ENCODE results near the gene PCSK6. TPM values are rescaled to one million over a fixed set of nuclear protein-coding genes. Genes with fewer than 3 reads are reported as not detected.
"Not testable (repeated sequence)": the region's sequence is repeated elsewhere in the genome, so short reads cannot be mapped to it uniquely, and the experiment has no call there.

The PCSK6 gene
- total RNA-seq, 1 experiment from 2014 or later, result 2.9 TPM

DNA sequence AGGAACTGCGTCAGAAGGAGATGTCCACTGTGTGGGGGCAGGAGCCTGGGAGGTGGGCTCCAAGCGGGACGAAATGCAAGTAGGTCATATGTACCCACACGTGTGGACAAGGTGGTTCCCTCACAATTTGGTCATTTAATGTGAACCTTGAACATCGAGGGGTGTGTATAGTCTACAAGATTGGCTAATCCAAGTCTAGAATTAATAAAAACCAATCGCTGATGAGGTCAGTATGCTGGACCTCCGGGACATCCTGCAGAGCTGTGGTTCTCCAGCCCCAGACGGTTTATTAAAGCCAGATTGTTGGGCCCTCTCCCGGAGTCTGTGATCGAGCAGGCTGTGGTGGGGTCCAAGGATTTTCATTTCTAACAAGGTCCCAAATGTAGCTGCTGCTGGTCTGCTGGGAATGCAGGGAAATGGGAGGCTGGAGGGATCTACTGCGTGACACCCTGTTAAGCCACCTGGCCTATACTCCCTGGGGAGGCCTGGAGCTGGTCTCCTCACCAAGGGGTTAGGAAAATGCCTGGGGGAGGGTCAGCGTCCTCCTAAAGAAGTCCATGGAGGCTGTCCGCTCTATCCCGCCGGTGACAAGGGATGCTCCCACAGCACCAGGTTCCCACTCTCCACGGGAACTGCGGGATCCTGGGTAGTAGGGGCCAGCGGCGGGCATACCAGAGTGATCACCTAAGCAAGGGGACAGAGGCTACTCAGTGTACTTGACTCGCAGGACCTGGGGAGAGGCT is 25.1 kb downstream of the PCSK6 start (continued):
- TF ChIP-seq CBFB (CRISPR knock-in tag; IDR thresholded peaks at IDR 0.05; ENCODE audit: low read depth) (no peak), SOX15 (CRISPR knock-in tag; IDR thresholded peaks at IDR 0.05) (no peak)
- TF ChIP-seq, protein P1, sequence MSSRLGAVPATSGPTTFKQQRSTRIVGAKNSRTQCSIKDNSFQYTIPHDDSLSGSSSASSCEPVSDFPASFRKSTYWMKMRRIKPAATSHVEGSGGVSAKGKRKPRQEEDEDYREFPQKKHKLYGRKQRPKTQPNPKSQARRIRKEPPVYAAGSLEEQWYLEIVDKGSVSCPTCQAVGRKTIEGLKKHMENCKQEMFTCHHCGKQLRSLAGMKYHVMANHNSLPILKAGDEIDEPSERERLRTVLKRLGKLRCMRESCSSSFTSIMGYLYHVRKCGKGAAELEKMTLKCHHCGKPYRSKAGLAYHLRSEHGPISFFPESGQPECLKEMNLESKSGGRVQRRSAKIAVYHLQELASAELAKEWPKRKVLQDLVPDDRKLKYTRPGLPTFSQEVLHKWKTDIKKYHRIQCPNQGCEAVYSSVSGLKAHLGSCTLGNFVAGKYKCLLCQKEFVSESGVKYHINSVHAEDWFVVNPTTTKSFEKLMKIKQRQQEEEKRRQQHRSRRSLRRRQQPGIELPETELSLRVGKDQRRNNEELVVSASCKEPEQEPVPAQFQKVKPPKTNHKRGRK (CRISPR knock-in tag; IDR thresholded peaks at IDR 0.05; ENCODE audit: borderline replicate concordance), result no peak

DNA sequence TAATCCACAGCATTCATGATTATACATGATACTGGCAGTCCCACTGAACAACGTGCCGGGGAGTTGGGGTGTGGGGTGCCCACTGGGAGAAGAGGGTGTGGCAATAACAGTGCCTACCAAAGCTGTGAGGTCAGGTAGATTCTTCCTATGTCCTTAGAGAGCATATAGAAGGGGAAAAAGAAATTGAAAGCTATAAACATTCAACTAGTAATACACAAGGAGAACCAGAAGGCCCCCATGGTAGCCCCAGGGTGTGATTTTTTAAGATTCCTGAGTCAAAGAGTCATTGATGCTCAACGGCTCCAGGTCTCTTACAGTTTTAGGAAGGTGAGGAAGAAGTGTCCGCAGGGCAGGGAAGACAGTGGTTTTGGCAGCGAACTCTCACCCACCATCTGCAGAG is 25.8 kb downstream of the PCSK6 start:
- not testable (repeated sequence) for H3K4me1 Mint-ChIP-seq

GRCh38 chr15:101463270-101463669 is 26.2 kb downstream of the PCSK6 start:
- H3K27ac Mint-ChIP-seq, result no peak overlapping the region
- H3K9me3 Mint-ChIP-seq, result peaks cover 13% of the 10 kb centered on the region
- no peaks in the 10 kb centered on the region for H3K27me3 Mint-ChIP-seq (ENCODE audit: low read depth)
- no peak overlapping the region for H3K4me3 Mint-ChIP-seq
- ATAC-seq (peak; percentile 61), DNase-seq (ENCODE audit: low spot score) (no peak)
- H3K36me3 Mint-ChIP-seq, result no peaks in the 10 kb centered on the region
- POLR2A ChIA-PET, result no interaction called here
- TF ChIP-seq ZNF121 (CRISPR knock-in tag; IDR thresholded peaks at IDR 0.05) (no peak), NR3C1 (CRISPR knock-in tag; conservative IDR thresholded peaks at IDR 0.05; ENCODE audit: low read depth) (no peak), TCF7 (CRISPR knock-in tag; IDR thresholded peaks at IDR 0.05; ENCODE audit: low read depth) (no peak), CBFB (CRISPR knock-in tag; IDR thresholded peaks at IDR 0.05; ENCODE audit: low read depth) (no peak)
- TF ChIP-seq, protein P2, sequence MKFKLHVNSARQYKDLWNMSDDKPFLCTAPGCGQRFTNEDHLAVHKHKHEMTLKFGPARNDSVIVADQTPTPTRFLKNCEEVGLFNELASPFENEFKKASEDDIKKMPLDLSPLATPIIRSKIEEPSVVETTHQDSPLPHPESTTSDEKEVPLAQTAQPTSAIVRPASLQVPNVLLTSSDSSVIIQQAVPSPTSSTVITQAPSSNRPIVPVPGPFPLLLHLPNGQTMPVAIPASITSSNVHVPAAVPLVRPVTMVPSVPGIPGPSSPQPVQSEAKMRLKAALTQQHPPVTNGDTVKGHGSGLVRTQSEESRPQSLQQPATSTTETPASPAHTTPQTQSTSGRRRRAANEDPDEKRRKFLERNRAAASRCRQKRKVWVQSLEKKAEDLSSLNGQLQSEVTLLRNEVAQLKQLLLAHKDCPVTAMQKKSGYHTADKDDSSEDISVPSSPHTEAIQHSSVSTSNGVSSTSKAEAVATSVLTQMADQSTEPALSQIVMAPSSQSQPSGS (CRISPR knock-in tag; IDR thresholded peaks at IDR 0.05; ENCODE audit: borderline replicate concordance, low read depth), result no peak
- TF ChIP-seq, protein P3, sequence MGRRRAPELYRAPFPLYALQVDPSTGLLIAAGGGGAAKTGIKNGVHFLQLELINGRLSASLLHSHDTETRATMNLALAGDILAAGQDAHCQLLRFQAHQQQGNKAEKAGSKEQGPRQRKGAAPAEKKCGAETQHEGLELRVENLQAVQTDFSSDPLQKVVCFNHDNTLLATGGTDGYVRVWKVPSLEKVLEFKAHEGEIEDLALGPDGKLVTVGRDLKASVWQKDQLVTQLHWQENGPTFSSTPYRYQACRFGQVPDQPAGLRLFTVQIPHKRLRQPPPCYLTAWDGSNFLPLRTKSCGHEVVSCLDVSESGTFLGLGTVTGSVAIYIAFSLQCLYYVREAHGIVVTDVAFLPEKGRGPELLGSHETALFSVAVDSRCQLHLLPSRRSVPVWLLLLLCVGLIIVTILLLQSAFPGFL (CRISPR knock-in tag; IDR thresholded peaks at IDR 0.05; ENCODE audit: borderline replicate concordance), result no peak
- TF ChIP-seq, protein P4, sequence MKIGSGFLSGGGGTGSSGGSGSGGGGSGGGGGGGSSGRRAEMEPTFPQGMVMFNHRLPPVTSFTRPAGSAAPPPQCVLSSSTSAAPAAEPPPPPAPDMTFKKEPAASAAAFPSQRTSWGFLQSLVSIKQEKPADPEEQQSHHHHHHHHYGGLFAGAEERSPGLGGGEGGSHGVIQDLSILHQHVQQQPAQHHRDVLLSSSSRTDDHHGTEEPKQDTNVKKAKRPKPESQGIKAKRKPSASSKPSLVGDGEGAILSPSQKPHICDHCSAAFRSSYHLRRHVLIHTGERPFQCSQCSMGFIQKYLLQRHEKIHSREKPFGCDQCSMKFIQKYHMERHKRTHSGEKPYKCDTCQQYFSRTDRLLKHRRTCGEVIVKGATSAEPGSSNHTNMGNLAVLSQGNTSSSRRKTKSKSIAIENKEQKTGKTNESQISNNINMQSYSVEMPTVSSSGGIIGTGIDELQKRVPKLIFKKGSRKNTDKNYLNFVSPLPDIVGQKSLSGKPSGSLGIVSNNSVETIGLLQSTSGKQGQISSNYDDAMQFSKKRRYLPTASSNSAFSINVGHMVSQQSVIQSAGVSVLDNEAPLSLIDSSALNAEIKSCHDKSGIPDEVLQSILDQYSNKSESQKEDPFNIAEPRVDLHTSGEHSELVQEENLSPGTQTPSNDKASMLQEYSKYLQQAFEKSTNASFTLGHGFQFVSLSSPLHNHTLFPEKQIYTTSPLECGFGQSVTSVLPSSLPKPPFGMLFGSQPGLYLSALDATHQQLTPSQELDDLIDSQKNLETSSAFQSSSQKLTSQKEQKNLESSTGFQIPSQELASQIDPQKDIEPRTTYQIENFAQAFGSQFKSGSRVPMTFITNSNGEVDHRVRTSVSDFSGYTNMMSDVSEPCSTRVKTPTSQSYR (CRISPR knock-in tag; IDR thresholded peaks at IDR 0.05), result no peak
- peaks cover 8% of the 10 kb centered on the region for H3K4me1 Mint-ChIP-seq
- CTCF ChIA-PET, result interaction anchor here (1.1 kb wide), 1 partner anchor 174 kb away, joined by 3 read pairs; no protein-coding TSS in a partner anchor

More for the DNA sequence above, 25.8 kb downstream of the PCSK6 start:
- H3K27ac Mint-ChIP-seq; POLR2A ChIA-PET; H3K36me3 Mint-ChIP-seq; DNase-seq (ENCODE audit: low spot score); H3K27me3 Mint-ChIP-seq (ENCODE audit: low read depth); ATAC-seq; H3K4me3 Mint-ChIP-seq: not testable (repeated sequence)
- CTCF ChIA-PET, result interaction anchor here (1.1 kb wide), 1 partner anchor 175 kb away, joined by 3 read pairs; no protein-coding TSS in a partner anchor
- peaks cover 13% of the 10 kb centered on the region for H3K9me3 Mint-ChIP-seq

- Mint-ChIP-seq H3K36me3 (no peaks in the 10 kb centered on the region), H3K27ac (no peak overlapping the region), H3K4me1 (peaks cover 8% of the 10 kb centered on the region), H3K9me3 (peaks cover 8% of the 10 kb centered on the region), H3K4me3 (no peak overlapping the region), H3K27me3 (ENCODE audit: low read depth) (no peaks in the 10 kb centered on the region)
- DNase-seq (ENCODE audit: low spot score) (no peak), ATAC-seq (no peak)
- CTCF ChIA-PET, result no interaction called here
- POLR2A ChIA-PET, result no interaction called here
- TF ChIP-seq, protein P5, sequence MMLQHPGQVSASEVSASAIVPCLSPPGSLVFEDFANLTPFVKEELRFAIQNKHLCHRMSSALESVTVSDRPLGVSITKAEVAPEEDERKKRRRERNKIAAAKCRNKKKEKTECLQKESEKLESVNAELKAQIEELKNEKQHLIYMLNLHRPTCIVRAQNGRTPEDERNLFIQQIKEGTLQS (CRISPR knock-in tag; conservative IDR thresholded peaks at IDR 0.05), result no peak
- TF ChIP-seq ETV6 (CRISPR knock-in tag; IDR thresholded peaks at IDR 0.05), result no peak
- no peak for TF ChIP-seq FOXP1 (CRISPR knock-in tag; IDR thresholded peaks at IDR 0.05; ENCODE audit: borderline replicate concordance)
- TF ChIP-seq, protein P6, sequence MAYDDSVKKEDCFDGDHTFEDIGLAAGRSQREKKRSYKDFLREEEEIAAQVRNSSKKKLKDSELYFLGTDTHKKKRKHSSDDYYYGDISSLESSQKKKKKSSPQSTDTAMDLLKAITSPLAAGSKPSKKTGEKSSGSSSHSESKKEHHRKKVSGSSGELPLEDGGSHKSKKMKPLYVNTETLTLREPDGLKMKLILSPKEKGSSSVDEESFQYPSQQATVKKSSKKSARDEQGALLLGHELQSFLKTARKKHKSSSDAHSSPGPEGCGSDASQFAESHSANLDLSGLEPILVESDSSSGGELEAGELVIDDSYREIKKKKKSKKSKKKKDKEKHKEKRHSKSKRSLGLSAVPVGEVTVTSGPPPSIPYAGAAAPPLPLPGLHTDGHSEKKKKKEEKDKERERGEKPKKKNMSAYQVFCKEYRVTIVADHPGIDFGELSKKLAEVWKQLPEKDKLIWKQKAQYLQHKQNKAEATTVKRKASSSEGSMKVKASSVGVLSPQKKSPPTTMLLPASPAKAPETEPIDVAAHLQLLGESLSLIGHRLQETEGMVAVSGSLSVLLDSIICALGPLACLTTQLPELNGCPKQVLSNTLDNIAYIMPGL (CRISPR knock-in tag; IDR thresholded peaks at IDR 0.05), result no peak
- TF ChIP-seq ZNF232 (CRISPR knock-in tag; IDR thresholded peaks at IDR 0.05), result no peak
- TF ChIP-seq ZBTB21 (CRISPR knock-in tag; IDR thresholded peaks at IDR 0.05; ENCODE audit: borderline replicate concordance), result no peak
- no peak for TF ChIP-seq NFE2L1 (CRISPR knock-in tag; IDR thresholded peaks at IDR 0.05)
- TF ChIP-seq, protein P7, sequence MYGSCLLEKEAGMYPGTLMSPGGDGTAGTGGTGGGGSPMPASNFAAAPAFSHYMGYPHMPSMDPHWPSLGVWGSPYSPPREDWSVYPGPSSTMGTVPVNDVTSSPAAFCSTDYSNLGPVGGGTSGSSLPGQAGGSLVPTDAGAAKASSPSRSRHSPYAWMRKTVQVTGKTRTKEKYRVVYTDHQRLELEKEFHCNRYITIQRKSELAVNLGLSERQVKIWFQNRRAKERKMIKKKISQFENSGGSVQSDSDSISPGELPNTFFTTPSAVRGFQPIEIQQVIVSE (CRISPR knock-in tag; IDR thresholded peaks at IDR 0.05; ENCODE audit: borderline replicate concordance), result no peak
- TF ChIP-seq CREB1 (CRISPR knock-in tag; IDR thresholded peaks at IDR 0.05), result no peak
- TF ChIP-seq NFYB (CRISPR knock-in tag; conservative IDR thresholded peaks at IDR 0.05; ENCODE audit: low read depth), result no peak
- no peak for TF ChIP-seq SMAD4 (CRISPR knock-in tag; IDR thresholded peaks at IDR 0.05)
Observed at GRCh38 chr15:101461097-101461496, 28.4 kb downstream of the PCSK6 start.
